Measurements from ENCODE around the gene FOXO3B. TPM values are rescaled to one million over a fixed set of nuclear protein-coding genes. Genes with fewer than 3 reads are reported as not detected.
"Not testable (repeated sequence)": the region's sequence is repeated elsewhere in the genome, so short reads cannot be mapped to it uniquely, and the experiment has no call there.

The FOXO3B gene
- total RNA-seq, 1 experiment from 2014 or later: 11.1 TPM

- peak; percentile 61 for DNase-seq (ENCODE audit: low spot score)
- intact Hi-C loops (cut with micrococcal nuclease; ENCODE audit: unreplicated experiment); H3K36me3 ChIP-seq (ENCODE audit: insufficient read depth, low read length, poor library complexity, severe bottlenecking); H3K4me1 ChIP-seq (ENCODE audit: insufficient read depth, low read length, poor library complexity, severe bottlenecking); CTCF ChIA-PET; BruUV-seq (replicated peaks); POLR2A ChIA-PET (ENCODE audit: low non-redundant PET); H3K27ac ChIP-seq (ENCODE audit: low read depth, low read length, poor library complexity, severe bottlenecking); H3K27me3 ChIP-seq (replicated peaks; ENCODE audit: insufficient read depth, low read depth, low read length, poor library complexity); H3K9me3 ChIP-seq (ENCODE audit: low read depth, low read length, poor library complexity, severe bottlenecking); H3K4me3 ChIP-seq (ENCODE audit: low read depth, low read length, poor library complexity, severe bottlenecking): not testable (repeated sequence)
- peak; percentile 50 for TF ChIP-seq CTCF (conservative IDR thresholded peaks at IDR 0.05; ENCODE audit: low read depth, low read length)
These were observed 30.4 kb upstream of the FOXO3B start for GRCh38 chr17:18712354-18712999.

GRCh38 chr17:18708215-18708614 is 26.1 kb upstream of the FOXO3B start:
- H3K36me3 ChIP-seq (ENCODE audit: insufficient read depth, low read length, poor library complexity, severe bottlenecking); POLR2A ChIA-PET (ENCODE audit: low non-redundant PET); CTCF ChIA-PET; BruUV-seq (replicated peaks); H3K9me3 ChIP-seq (ENCODE audit: low read depth, low read length, poor library complexity, severe bottlenecking); intact Hi-C loops (cut with micrococcal nuclease; ENCODE audit: unreplicated experiment); H3K27ac ChIP-seq (ENCODE audit: low read depth, low read length, poor library complexity, severe bottlenecking); H3K27me3 ChIP-seq (replicated peaks; ENCODE audit: insufficient read depth, low read depth, low read length, poor library complexity); DNase-seq (ENCODE audit: low spot score); H3K4me1 ChIP-seq (ENCODE audit: insufficient read depth, low read length, poor library complexity, severe bottlenecking); H3K4me3 ChIP-seq (ENCODE audit: low read depth, low read length, poor library complexity, severe bottlenecking): not testable (repeated sequence)

- H3K27ac ChIP-seq (ENCODE audit: low read depth, low read length, poor library complexity, severe bottlenecking); H3K27me3 ChIP-seq (replicated peaks; ENCODE audit: insufficient read depth, low read depth, low read length, poor library complexity); CTCF ChIA-PET; H3K9me3 ChIP-seq (ENCODE audit: low read depth, low read length, poor library complexity, severe bottlenecking); BruUV-seq (replicated peaks); intact Hi-C loops (cut with micrococcal nuclease; ENCODE audit: unreplicated experiment); H3K36me3 ChIP-seq (ENCODE audit: insufficient read depth, low read length, poor library complexity, severe bottlenecking); H3K4me3 ChIP-seq (ENCODE audit: low read depth, low read length, poor library complexity, severe bottlenecking); POLR2A ChIA-PET (ENCODE audit: low non-redundant PET); H3K4me1 ChIP-seq (ENCODE audit: insufficient read depth, low read length, poor library complexity, severe bottlenecking); DNase-seq (ENCODE audit: low spot score): not testable (repeated sequence)
These were observed 23.8 kb upstream of the FOXO3B start for GRCh38 chr17:18705955-18706354.

- H3K27me3 ChIP-seq (replicated peaks; ENCODE audit: insufficient read depth, low read depth, low read length, poor library complexity); H3K36me3 ChIP-seq (ENCODE audit: insufficient read depth, low read length, poor library complexity, severe bottlenecking); H3K9me3 ChIP-seq (ENCODE audit: low read depth, low read length, poor library complexity, severe bottlenecking); CTCF ChIA-PET; DNase-seq (ENCODE audit: low spot score); POLR2A ChIA-PET (ENCODE audit: low non-redundant PET); H3K27ac ChIP-seq (ENCODE audit: low read depth, low read length, poor library complexity, severe bottlenecking); intact Hi-C loops (cut with micrococcal nuclease; ENCODE audit: unreplicated experiment); BruUV-seq (replicated peaks); H3K4me1 ChIP-seq (ENCODE audit: insufficient read depth, low read length, poor library complexity, severe bottlenecking): not testable (repeated sequence)
- peak overlapping the region; percentile 62 for H3K4me3 ChIP-seq (ENCODE audit: low read depth, low read length, poor library complexity, severe bottlenecking)
These were observed 16.5 kb upstream of the FOXO3B start for GRCh38 chr17:18698473-18699103.

GRCh38 chr17:18695143-18695542 is 13.0 kb upstream of the FOXO3B start:
- H3K27ac ChIP-seq (ENCODE audit: low read depth, low read length, poor library complexity, severe bottlenecking); H3K4me3 ChIP-seq (ENCODE audit: low read depth, low read length, poor library complexity, severe bottlenecking); H3K27me3 ChIP-seq (replicated peaks; ENCODE audit: insufficient read depth, low read depth, low read length, poor library complexity); CTCF ChIA-PET; H3K9me3 ChIP-seq (ENCODE audit: low read depth, low read length, poor library complexity, severe bottlenecking); POLR2A ChIA-PET (ENCODE audit: low non-redundant PET); BruUV-seq (replicated peaks); intact Hi-C loops (cut with micrococcal nuclease; ENCODE audit: unreplicated experiment); DNase-seq (ENCODE audit: low spot score); H3K4me1 ChIP-seq (ENCODE audit: insufficient read depth, low read length, poor library complexity, severe bottlenecking); H3K36me3 ChIP-seq (ENCODE audit: insufficient read depth, low read length, poor library complexity, severe bottlenecking): not testable (repeated sequence)

- H3K27me3 ChIP-seq (replicated peaks; ENCODE audit: insufficient read depth, low read depth, low read length, poor library complexity); CTCF ChIA-PET; H3K9me3 ChIP-seq (ENCODE audit: low read depth, low read length, poor library complexity, severe bottlenecking); H3K36me3 ChIP-seq (ENCODE audit: insufficient read depth, low read length, poor library complexity, severe bottlenecking); BruUV-seq (replicated peaks); H3K27ac ChIP-seq (ENCODE audit: low read depth, low read length, poor library complexity, severe bottlenecking); H3K4me1 ChIP-seq (ENCODE audit: insufficient read depth, low read length, poor library complexity, severe bottlenecking); intact Hi-C loops (cut with micrococcal nuclease; ENCODE audit: unreplicated experiment); DNase-seq (ENCODE audit: low spot score): not testable (repeated sequence)
- peak overlapping the region; percentile 63 for H3K4me3 ChIP-seq (ENCODE audit: low read depth, low read length, poor library complexity, severe bottlenecking)
- POLR2A ChIA-PET (ENCODE audit: low non-redundant PET): interaction anchor here (0.6 kb wide), 1 partner anchor 43 kb away, joined by 5 read pairs; no protein-coding TSS in a partner anchor
These were observed 554 bp upstream of the FOXO3B start for GRCh38 chr17:18682668-18683067.

GRCh38 chr17:18677381-18677780 is 4.7 kb downstream of the FOXO3B start:
- CTCF ChIA-PET; H3K27ac ChIP-seq (ENCODE audit: low read depth, low read length, poor library complexity, severe bottlenecking); H3K4me1 ChIP-seq (ENCODE audit: insufficient read depth, low read length, poor library complexity, severe bottlenecking); POLR2A ChIA-PET (ENCODE audit: low non-redundant PET); H3K27me3 ChIP-seq (replicated peaks; ENCODE audit: insufficient read depth, low read depth, low read length, poor library complexity); H3K9me3 ChIP-seq (ENCODE audit: low read depth, low read length, poor library complexity, severe bottlenecking); BruUV-seq (replicated peaks); intact Hi-C loops (cut with micrococcal nuclease; ENCODE audit: unreplicated experiment); H3K4me3 ChIP-seq (ENCODE audit: low read depth, low read length, poor library complexity, severe bottlenecking); DNase-seq (ENCODE audit: low spot score): not testable (repeated sequence)
- peaks cover 21% of the 10 kb centered on the region for H3K36me3 ChIP-seq (ENCODE audit: insufficient read depth, low read length, poor library complexity, severe bottlenecking)

Measured in A673 (cell line).